GM19023 (cell line): ENCODE results near the gene CTNNAL1.
"Not testable (repeated sequence)": the region's sequence is repeated elsewhere in the genome, so short reads cannot be mapped to it uniquely, and the experiment has no call there.

Source experiments
- ATAC-seq: cut with Tn5 transposase; IDR thresholded peaks from one replicate; pipeline ENCODE4 v1.9.1; 2021; ENCODE audit warnings: mild to moderate bottlenecking, moderate library complexity; ENCODE audit not compliant: unreplicated experiment

Gene CTNNAL1, protein sequence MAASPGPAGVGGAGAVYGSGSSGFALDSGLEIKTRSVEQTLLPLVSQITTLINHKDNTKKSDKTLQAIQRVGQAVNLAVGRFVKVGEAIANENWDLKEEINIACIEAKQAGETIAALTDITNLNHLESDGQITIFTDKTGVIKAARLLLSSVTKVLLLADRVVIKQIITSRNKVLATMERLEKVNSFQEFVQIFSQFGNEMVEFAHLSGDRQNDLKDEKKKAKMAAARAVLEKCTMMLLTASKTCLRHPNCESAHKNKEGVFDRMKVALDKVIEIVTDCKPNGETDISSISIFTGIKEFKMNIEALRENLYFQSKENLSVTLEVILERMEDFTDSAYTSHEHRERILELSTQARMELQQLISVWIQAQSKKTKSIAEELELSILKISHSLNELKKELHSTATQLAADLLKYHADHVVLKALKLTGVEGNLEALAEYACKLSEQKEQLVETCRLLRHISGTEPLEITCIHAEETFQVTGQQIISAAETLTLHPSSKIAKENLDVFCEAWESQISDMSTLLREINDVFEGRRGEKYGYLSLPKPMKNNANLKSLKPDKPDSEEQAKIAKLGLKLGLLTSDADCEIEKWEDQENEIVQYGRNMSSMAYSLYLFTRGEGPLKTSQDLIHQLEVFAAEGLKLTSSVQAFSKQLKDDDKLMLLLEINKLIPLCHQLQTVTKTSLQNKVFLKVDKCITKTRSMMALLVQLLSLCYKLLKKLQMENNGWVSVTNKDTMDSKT

GRCh38 chr9:109012876-109013678 is at the start of gene CTNNAL1:
Gene CTNNAL1, minus strand, starts transcription at chr9:109013499. Its CDS starts 57 bp downstream, at chr9:109013442.
- ATAC-seq, result peak; percentile 84

GRCh38 chr9:109062543-109062942 is 49.2 kb upstream of the CTNNAL1 start:
- ATAC-seq, result no peak

DNA sequence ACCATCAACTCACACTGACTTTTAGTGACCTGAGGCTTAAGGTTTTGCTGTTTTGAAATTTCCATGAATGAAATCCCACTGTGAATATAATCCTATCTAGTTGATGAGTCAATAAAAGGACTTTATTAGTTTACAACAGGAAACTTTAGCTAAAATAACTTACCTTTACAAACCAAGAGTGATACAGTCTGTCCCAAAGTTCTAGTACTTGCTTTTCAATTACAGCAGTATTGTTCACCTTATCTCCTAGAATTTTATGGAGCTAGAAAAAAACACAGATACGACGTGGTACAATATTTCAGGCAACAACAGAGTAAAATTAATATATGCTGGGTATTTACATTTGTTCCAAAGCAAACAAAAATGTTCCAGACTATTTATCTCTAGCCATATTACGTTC is 46.9 kb upstream of the CTNNAL1 start:
- no peak for ATAC-seq

- ATAC-seq, result not testable (repeated sequence)
Observed at GRCh38 chr9:109053121-109053520, 39.8 kb upstream of the CTNNAL1 start.

- no peak for ATAC-seq
Observed at GRCh38 chr9:109052416-109052815, 39.1 kb upstream of the CTNNAL1 start.

- no peak for ATAC-seq
Observed at GRCh38 chr9:109051733-109052132, 38.4 kb upstream of the CTNNAL1 start.

DNA sequence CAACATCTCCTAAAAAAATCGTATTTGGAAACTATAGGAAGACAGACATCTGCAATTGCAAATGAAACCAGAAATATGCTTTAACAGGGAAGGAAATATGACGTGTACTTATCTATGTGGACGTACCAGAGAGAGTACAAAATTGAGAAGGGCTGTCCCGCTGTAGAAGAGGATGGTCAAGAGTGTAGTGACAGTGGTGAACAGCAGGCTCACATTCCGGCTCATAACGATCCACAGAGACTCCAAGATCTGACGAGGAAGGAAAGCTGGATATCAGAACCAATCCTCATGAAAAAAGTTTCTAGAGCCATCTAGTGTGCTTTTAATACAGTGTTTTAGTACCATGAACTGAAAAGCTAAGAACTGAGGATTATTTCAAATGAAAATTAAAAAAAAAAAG is 37.1 kb upstream of the CTNNAL1 start:
- no peak for ATAC-seq

DNA sequence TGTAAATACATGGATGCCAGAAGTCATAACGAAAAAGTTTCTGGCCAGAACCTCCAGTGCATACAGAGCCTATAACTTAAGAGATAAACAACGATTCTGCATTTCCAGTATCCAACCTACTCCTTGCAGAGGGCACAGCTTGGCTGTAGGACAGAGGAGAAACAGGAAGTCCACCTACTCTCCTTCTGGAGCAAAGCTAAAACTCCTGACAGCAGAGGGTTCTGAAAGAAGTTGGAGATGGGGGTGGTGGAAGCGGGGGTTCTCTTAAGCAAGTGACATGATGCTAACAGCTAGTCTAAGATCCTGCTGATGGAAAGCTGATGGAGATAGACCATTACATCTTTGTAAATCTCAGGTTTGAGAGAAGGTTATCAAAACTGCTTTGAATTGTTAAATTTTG is 35.5 kb upstream of the CTNNAL1 start:
- no peak for ATAC-seq

DNA sequence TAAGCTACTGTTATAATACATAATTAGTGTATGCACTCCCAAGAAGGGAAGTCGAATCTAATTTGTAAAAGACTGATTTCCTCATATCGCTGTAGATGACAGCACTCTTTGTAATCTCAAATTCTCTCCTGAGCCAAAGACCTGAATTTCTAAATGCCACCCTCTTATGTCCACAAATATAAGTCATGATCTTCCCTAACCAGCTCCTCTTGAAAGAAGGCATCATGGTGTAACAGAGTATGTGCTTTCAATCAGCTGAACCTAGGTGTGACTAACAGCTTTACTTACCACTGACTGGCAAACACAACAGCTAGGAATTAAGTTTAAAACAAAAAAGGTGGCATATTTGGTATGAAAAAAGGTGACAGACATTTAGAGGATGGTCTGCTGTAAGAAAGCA is 34.0 kb upstream of the CTNNAL1 start:
- ATAC-seq, result no peak

DNA sequence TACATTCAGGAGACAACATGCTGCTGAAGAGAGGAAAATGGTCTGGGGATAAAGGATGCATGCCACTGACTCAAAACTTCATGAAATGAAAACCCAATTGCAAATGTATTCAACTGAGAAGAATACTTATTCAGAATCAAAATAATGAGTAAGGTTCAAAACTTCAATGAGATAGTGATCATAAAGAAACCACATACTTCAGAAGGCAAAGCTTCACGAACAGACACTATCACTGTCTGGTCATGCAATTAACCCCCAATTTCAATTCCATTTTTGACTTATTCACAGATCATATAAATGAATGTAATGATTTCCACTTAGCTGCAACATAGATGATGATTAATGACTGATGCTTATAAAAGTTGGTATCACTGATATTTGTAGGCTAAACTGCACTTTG is 33.0 kb upstream of the CTNNAL1 start:
- no peak for ATAC-seq

GRCh38 chr9:109043578-109043977 is 30.3 kb upstream of the CTNNAL1 start:
- no peak for ATAC-seq

DNA sequence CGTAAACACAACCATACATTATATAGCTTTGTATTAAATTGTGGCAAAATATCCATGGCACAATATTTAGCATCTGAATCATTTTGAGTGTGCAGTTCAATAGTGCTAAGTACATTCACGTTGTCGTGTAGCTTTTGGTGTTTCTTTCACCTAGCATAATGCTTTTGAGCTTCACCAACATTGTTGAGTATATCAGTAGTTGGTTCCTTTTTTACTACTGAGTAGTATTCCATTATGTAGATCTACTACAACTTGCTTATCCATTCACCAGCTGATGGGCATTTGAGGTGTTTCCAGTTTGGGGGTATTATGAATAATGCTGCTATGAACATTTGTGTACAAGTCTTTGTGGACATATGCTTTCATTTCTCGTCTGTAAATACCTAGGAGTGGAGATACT is 27.3 kb upstream of the CTNNAL1 start:
- ATAC-seq, result no peak

DNA sequence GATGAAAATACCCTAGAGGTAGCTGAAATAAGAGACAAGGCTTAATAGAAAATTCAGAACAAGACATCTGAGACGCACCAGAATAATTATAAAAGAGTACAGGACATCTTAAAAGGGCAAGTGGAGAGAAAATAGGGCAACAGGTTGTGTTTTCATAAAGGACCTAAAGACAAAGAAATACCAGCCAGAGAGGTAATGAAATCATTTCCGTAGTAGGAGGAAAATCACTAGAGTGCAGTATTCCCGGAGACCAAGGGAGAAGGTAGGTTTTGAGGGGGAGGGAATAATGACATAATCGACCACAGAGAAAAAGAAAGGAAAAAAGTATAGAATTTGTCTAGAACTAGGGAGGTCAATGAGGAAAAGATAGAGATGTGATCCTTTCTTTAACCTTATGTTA is 26.2 kb upstream of the CTNNAL1 start:
- no peak for ATAC-seq

GRCh38 chr9:109037946-109038715 is 24.8 kb upstream of the CTNNAL1 start:
- no peak for ATAC-seq

- ATAC-seq, result no peak
Observed at GRCh38 chr9:109036744-109037680, 23.7 kb upstream of the CTNNAL1 start.

- no peak for ATAC-seq
Observed at GRCh38 chr9:109035684-109036423, 22.6 kb upstream of the CTNNAL1 start.

DNA sequence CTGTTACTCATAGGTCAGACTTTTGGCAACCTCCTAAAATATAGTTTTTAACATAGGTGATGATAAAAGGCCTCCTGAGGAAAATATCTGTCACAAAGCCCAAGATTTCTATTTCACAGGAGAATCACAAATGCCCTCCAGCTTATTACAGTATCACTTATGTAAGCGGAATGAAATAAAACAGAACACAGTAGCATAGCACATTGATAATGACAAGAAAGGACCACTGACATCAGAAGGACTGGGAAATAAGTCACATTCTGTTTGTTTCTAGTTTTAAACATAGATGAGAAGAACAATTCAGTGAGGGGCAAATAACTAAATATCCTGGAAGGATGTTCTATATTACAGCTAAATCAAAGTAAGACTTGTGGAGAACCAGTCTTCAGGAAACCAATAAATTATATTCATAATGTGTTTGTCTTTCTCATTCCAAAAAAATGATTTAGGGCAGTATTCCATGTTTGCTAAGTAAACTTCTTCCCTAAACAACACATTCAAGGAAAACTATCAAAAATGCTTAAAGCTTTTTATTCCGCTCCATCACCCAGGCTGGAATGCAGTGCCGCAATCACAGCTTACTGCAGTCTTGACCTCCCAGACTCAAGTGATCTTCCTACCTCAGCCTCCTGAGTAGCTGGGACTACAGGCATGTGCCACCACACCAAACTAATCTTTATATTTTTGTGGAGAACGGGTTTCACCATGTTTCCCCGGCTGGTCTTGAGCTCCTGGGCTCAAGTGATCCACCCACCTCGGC is 20.8 kb upstream of the CTNNAL1 start:
- no peak for ATAC-seq

DNA sequence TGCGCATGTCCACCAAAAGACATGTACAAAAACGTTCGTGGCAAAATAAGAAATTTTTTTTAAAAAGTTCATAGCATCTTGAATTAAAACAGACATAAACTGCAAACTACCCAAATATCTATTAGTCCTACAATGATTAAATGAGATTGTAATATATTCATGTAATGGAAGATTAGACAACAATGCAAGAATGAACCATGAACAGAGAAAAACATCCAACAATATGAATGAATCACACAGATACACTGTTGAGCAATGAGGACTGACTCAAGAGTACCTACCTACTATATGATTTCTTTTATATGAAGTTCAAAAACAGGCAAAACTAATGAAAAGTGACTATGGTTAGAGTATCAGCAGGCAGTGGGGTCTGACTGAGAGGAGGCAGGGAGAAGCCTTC is 17.9 kb upstream of the CTNNAL1 start:
- ATAC-seq, result no peak
